ENCODE measurements around the gene TFEB. TPM values are rescaled to one million over a fixed set of nuclear protein-coding genes. Genes with fewer than 3 reads are reported as not detected.

Gene TFEB
- total and polyA plus RNA-seq, 5 donors, result 31.6 to 51.1 (median 45.7) TPM

DNA sequence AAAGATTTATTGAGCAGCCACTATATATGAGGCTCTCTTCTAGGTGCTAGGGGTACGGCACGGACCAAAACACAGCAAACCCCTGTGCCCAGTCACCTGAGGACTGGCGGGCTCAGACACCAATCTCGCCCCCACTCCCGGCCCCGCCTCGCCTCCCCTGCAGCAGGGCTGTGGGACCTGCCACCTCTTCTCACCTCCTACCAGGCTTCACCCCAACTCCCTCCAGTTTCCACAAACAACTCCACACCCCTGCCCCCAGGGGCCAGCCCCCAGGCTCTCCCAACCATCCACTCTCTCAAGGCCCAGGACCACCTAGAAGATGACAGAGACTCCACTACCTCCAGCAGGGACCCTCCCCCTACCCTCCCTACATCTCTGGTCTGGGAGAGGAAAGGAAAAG, 6.5 kb downstream of the TFEB start:
- H3K4me3 ChIP-seq (ENCODE audit: low read length), result no peak overlapping the region
- H3K27ac ChIP-seq (ENCODE audit: low read length), result peak overlapping the region; percentile 23
- intact Hi-C loops (cut with DNase I), result no loop called here
- H3K9me3 ChIP-seq (ENCODE audit: control insufficient read depth, low read length), result no peaks in the 10 kb centered on the region
- DNase-seq, result peak in 1 of 3 donors; percentile 37
- WGBS, result 91% methylated on average over 7 of the region's 7 CpGs
- no peaks in the 10 kb centered on the region for H3K27me3 ChIP-seq (ENCODE audit: control insufficient read depth, insufficient read depth)
- H3K4me1 ChIP-seq (ENCODE audit: control insufficient read depth, insufficient read depth, low read length), result peaks cover 42% of the 10 kb centered on the region
- ATAC-seq, result no peak

- Histone ChIP-seq H3K9me3 (ENCODE audit: control insufficient read depth, low read length) (no peaks in the 10 kb centered on the region), H3K27ac (ENCODE audit: low read length) (peak overlapping the region; percentile 66), H3K27me3 (ENCODE audit: control insufficient read depth, insufficient read depth) (no peaks in the 10 kb centered on the region), H3K4me1 (ENCODE audit: control insufficient read depth, insufficient read depth, low read length) (peaks cover 45% of the 10 kb centered on the region), H3K4me3 (ENCODE audit: low read length) (no peak overlapping the region)
- peak in 2 of 3 donors; percentile 69 to 71 for DNase-seq
- ATAC-seq, result peak; percentile 8 to 47
- 65% methylated on average over 19 of the region's 19 CpGs for WGBS
- intact Hi-C loops (cut with DNase I), result no loop called here
These were observed 7.1 kb downstream of the TFEB start for GRCh38 chr6:41728073-41728936.

DNA sequence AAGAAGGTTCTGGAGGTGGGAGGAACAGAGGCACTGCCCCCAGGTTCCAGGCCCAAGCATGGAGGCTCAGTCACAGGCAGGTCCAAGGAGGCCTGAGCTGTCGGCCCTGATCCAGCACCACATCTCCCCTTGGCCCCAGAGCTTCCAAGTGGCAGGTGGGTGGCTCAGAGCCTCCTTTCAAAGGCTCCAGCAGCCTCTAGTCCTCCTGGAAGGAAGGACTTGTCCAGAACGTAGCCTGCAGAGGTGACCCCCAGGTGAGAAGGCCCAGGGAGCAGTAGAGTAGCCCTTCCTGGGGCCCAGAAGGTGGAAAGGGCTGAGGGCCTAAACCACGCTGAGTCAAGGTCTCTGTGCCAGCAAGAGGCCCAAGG, 7.7 kb downstream of the TFEB start:
- H3K27me3 ChIP-seq (ENCODE audit: control insufficient read depth, insufficient read depth), result no peaks in the 10 kb centered on the region
- peaks cover 46% of the 10 kb centered on the region for H3K4me1 ChIP-seq (ENCODE audit: control insufficient read depth, insufficient read depth, low read length)
- no peaks in the 10 kb centered on the region for H3K9me3 ChIP-seq (ENCODE audit: control insufficient read depth, low read length)
- ATAC-seq, result no peak
- peak overlapping the region; percentile 42 for H3K27ac ChIP-seq (ENCODE audit: low read length)
- 90% methylated on average over 3 of the region's 3 CpGs for WGBS
- no peak overlapping the region for H3K4me3 ChIP-seq (ENCODE audit: low read length)
- no peak for DNase-seq
- intact Hi-C loops (cut with DNase I), result no loop called here

- H3K4me1 ChIP-seq (ENCODE audit: control insufficient read depth, insufficient read depth, low read length), result peaks cover 42% of the 10 kb centered on the region
These were observed 8.5 kb downstream of the TFEB start for GRCh38 chr6:41726876-41727275.

GRCh38 chr6:41724586-41725501, 10.6 kb downstream of the TFEB start:
- ATAC-seq (no peak), DNase-seq (peak in 1 of 3 donors; percentile 47)
- Histone ChIP-seq H3K27ac (ENCODE audit: low read length) (peak overlapping the region; percentile 25), H3K9me3 (ENCODE audit: control insufficient read depth, low read length) (no peaks in the 10 kb centered on the region), H3K4me1 (ENCODE audit: control insufficient read depth, insufficient read depth, low read length) (peaks cover 37% of the 10 kb centered on the region), H3K27me3 (ENCODE audit: control insufficient read depth, insufficient read depth) (no peaks in the 10 kb centered on the region), H3K4me3 (ENCODE audit: low read length) (no peak overlapping the region)
- 69% methylated on average over 13 of the region's 13 CpGs for WGBS
- intact Hi-C loops (cut with DNase I), result no loop called here

More at GRCh38 chr6:41726876-41727275, 8.5 kb downstream of the TFEB start:
- Histone ChIP-seq H3K4me3 (ENCODE audit: low read length) (no peak overlapping the region), H3K27ac (ENCODE audit: low read length) (peak overlapping the region; percentile 2), H3K9me3 (ENCODE audit: control insufficient read depth, low read length) (no peaks in the 10 kb centered on the region), H3K27me3 (ENCODE audit: control insufficient read depth, insufficient read depth) (no peaks in the 10 kb centered on the region)
- intact Hi-C loops (cut with DNase I), result no loop called here
- 68% methylated on average over 7 of the region's 7 CpGs for WGBS
- ATAC-seq (no peak), DNase-seq (peak in 1 of 3 donors; percentile 57)

GRCh38 chr6:41724228-41724580, 11.2 kb downstream of the TFEB start:
- ATAC-seq (no peak), DNase-seq (peak in 1 of 3 donors; percentile 43)
- H3K9me3 ChIP-seq (ENCODE audit: control insufficient read depth, low read length), result no peaks in the 10 kb centered on the region
- WGBS, result 40% methylated on average over 7 of the region's 7 CpGs
- intact Hi-C loops (cut with DNase I), result no loop called here
- peaks cover 32% of the 10 kb centered on the region for H3K4me1 ChIP-seq (ENCODE audit: control insufficient read depth, insufficient read depth, low read length)
- no peak overlapping the region for H3K4me3 ChIP-seq (ENCODE audit: low read length)
- peak overlapping the region; percentile 25 for H3K27ac ChIP-seq (ENCODE audit: low read length)
- no peaks in the 10 kb centered on the region for H3K27me3 ChIP-seq (ENCODE audit: control insufficient read depth, insufficient read depth)

GRCh38 chr6:41723530-41724227, 11.7 kb downstream of the TFEB start:
- Histone ChIP-seq H3K4me3 (ENCODE audit: low read length) (no peak overlapping the region), H3K9me3 (ENCODE audit: control insufficient read depth, low read length) (no peaks in the 10 kb centered on the region), H3K27me3 (ENCODE audit: control insufficient read depth, insufficient read depth) (no peaks in the 10 kb centered on the region), H3K4me1 (ENCODE audit: control insufficient read depth, insufficient read depth, low read length) (peaks cover 30% of the 10 kb centered on the region), H3K27ac (ENCODE audit: low read length) (peak overlapping the region; percentile 49)
- ATAC-seq (peak; percentile 80 to 89), DNase-seq (peak; percentile 83 to 90 (median 89))
- WGBS, result 40% methylated on average over 21 of the region's 21 CpGs
- intact Hi-C loops (cut with DNase I), result no loop called here

DNA sequence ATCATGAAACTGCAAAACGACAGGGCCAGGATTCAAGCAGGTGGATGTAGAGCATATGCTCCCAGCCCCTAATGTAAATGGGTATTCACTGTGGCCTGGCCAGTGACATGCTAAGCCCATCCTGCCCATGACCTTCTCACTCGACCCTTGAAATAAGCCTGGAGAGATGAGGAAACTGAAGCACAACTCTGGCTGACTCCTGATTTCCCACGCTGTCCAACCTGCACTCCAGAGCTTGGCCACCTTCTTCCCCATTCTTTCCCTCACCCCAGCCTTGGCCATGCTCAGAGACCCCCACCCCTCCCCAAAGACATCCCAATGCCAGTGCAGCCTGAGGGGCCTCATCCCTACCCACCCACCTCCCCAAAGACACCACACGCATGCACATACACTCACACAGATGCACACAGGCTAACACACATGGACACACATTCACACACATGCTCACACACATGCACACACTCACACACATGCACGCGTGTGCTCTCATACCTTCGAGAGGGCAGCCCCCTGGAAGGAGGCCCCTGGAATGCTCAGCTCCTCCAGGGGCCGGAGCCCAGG, 12.4 kb downstream of the TFEB start:
- WGBS, result 58% methylated on average over 8 of the region's 8 CpGs
- H3K27ac ChIP-seq (ENCODE audit: low read length), result peak overlapping the region; percentile 4
- intact Hi-C loops (cut with DNase I), result no loop called here
- ATAC-seq (no peak), DNase-seq (no peak)
- no peaks in the 10 kb centered on the region for H3K9me3 ChIP-seq (ENCODE audit: control insufficient read depth, low read length)
- H3K4me3 ChIP-seq (ENCODE audit: low read length), result no peak overlapping the region
- H3K4me1 ChIP-seq (ENCODE audit: control insufficient read depth, insufficient read depth, low read length), result peaks cover 30% of the 10 kb centered on the region
- no peaks in the 10 kb centered on the region for H3K27me3 ChIP-seq (ENCODE audit: control insufficient read depth, insufficient read depth)

- Histone ChIP-seq H3K9me3 (ENCODE audit: control insufficient read depth, low read length) (no peaks in the 10 kb centered on the region), H3K4me3 (ENCODE audit: low read length) (no peak overlapping the region), H3K4me1 (ENCODE audit: control insufficient read depth, insufficient read depth, low read length) (peaks cover 39% of the 10 kb centered on the region), H3K27ac (ENCODE audit: low read length) (no peak overlapping the region), H3K27me3 (ENCODE audit: control insufficient read depth, insufficient read depth) (no peaks in the 10 kb centered on the region)
- intact Hi-C loops (cut with DNase I), result no loop called here
- 82% methylated on average over 3 of the region's 3 CpGs for WGBS
- ATAC-seq (no peak), DNase-seq (no peak)
These were observed 14.0 kb downstream of the TFEB start for GRCh38 chr6:41721414-41721813.

DNA sequence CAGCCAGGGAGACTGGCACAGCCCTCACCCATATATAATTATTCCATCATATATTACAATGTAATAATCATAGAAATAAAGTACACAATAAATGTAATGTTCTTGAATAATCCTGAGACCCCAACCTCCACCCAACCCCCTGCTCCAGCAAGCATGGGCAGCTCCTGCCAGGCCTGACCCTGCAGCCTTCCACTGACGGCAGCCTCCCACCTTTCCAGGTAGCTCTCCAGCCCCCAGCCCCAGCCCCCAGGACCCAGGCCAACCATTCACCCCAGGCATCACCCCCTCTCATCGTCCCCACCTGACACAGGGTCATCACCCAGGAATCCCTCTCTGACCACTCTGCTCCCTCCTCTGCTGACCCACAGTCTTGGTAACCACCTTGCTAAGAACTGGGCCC, 14.6 kb downstream of the TFEB start:
- no peak for DNase-seq
- Histone ChIP-seq H3K4me1 (ENCODE audit: control insufficient read depth, insufficient read depth, low read length) (peaks cover 43% of the 10 kb centered on the region), H3K27me3 (ENCODE audit: control insufficient read depth, insufficient read depth) (no peaks in the 10 kb centered on the region), H3K9me3 (ENCODE audit: control insufficient read depth, low read length) (no peaks in the 10 kb centered on the region), H3K27ac (ENCODE audit: low read length) (no peak overlapping the region), H3K4me3 (ENCODE audit: low read length) (no peak overlapping the region)
- intact Hi-C loops (cut with DNase I), result no loop called here
- no peak for ATAC-seq
- WGBS, result 81% methylated on average over 2 of the region's 2 CpGs
